Trophoblast cell (in vitro differentiated cells and primary cell): ENCODE measurements around the gene MN1.

Experiments used
- DNase-seq, 2 donors: peaks; one replicate each; pipeline ENCODE4 v3.0.0-alpha.2; 2016
- H2AFZ ChIP-seq: 2 replicates; pipeline ENCODE4 v1.6.1; 2013; ENCODE audit warnings: low read length, moderate library complexity, mild to moderate bottlenecking; ENCODE audit not compliant: insufficient read depth, poor library complexity
- H2AK5ac ChIP-seq: 2 replicates; pipeline ENCODE4 v1.6.1; 2013; ENCODE audit warnings: mild to moderate bottlenecking, low read length
- H2BK120ac ChIP-seq: 2 replicates; pipeline ENCODE4 v1.6.1; 2013; ENCODE audit warnings: low read length, mild to moderate bottlenecking, moderate library complexity; ENCODE audit not compliant: insufficient read depth, poor library complexity
- H2BK12ac ChIP-seq: 2 replicates; pipeline ENCODE4 v1.6.1; 2013; ENCODE audit warnings: mild to moderate bottlenecking, low read length, moderate library complexity
- H2BK5ac ChIP-seq: 2 replicates; pipeline ENCODE4 v1.6.1; 2013; ENCODE audit warnings: low read length, low read depth, moderate library complexity, mild to moderate bottlenecking; ENCODE audit not compliant: poor library complexity
- H3K14ac ChIP-seq: 2 replicates; pipeline ENCODE4 v1.6.1; 2013; ENCODE audit warnings: mild to moderate bottlenecking, low read length
- H3K18ac ChIP-seq: 2 replicates; pipeline ENCODE4 v1.6.1; 2013; ENCODE audit warnings: mild to moderate bottlenecking, low read length
- H3K23ac ChIP-seq: 2 replicates; pipeline ENCODE4 v1.6.1; 2013; ENCODE audit warnings: low read length
- H3K27ac ChIP-seq: 2 replicates; pipeline ENCODE4 v1.5.1; 2013; ENCODE audit warnings: low read depth, mild to moderate bottlenecking, inconsistent platforms, low read length, moderate library complexity
- H3K27me3 ChIP-seq: 2 replicates; pipeline ENCODE4 v1.6.1; 2013; ENCODE audit warnings: inconsistent platforms, mild to moderate bottlenecking, low read length, moderate library complexity; ENCODE audit not compliant: insufficient read depth
- H3K36me3 ChIP-seq, 2 experiments: 1 replicate in 1 of 2; 2 replicates in 1 of 2; pipeline ENCODE4 v1.6.1; 2013; ENCODE audit warnings: low read length in 2 of 2, mild to moderate bottlenecking in 2 of 2, moderate library complexity in 1 of 2; ENCODE audit not compliant: insufficient read depth in 2 of 2, control insufficient read depth in 1 of 2
- H3K4ac ChIP-seq: 2 replicates; pipeline ENCODE4 v1.6.1; 2013; ENCODE audit warnings: low read depth, mild to moderate bottlenecking, low read length, moderate library complexity
- H3K4me1 ChIP-seq, 2 experiments: 1 replicate in 1 of 2; 2 replicates in 1 of 2; pipeline ENCODE4 v1.6.1; 2013; ENCODE audit warnings: low read length in 2 of 2, mild to moderate bottlenecking in 2 of 2, moderate library complexity in 1 of 2; ENCODE audit not compliant: insufficient read depth in 2 of 2, control insufficient read depth in 1 of 2
- H3K4me2 ChIP-seq: 2 replicates; pipeline ENCODE4 v1.6.1; 2013; ENCODE audit warnings: inconsistent platforms, mild to moderate bottlenecking, low read length, moderate library complexity
- H3K4me3 ChIP-seq: 2 replicates; pipeline ENCODE4 v1.5.1; 2013; ENCODE audit warnings: mild to moderate bottlenecking, low read depth, low read length, inconsistent platforms
- H3K79me1 ChIP-seq: one replicate; pipeline ENCODE4 v1.6.1; 2013; ENCODE audit warnings: low read length
- H3K79me2 ChIP-seq: 2 replicates; pipeline ENCODE4 v1.6.1; 2013; ENCODE audit warnings: low read length, mild to moderate bottlenecking; ENCODE audit not compliant: control insufficient read depth, insufficient read depth, poor library complexity
- H3K9ac ChIP-seq: 2 replicates; pipeline ENCODE4 v1.6.1; 2013; ENCODE audit warnings: mild to moderate bottlenecking, low read length
- H3K9me3 ChIP-seq: 2 replicates; pipeline ENCODE4 v1.6.1; 2013; ENCODE audit warnings: low read depth, mild to moderate bottlenecking, control low read depth, inconsistent platforms, low read length; ENCODE audit not compliant: insufficient read depth
- H4K12ac ChIP-seq: 2 replicates; pipeline ENCODE4 v1.6.1; 2013; ENCODE audit warnings: low read depth, mild to moderate bottlenecking, low read length, moderate library complexity
- H4K8ac ChIP-seq: 2 replicates; pipeline ENCODE4 v1.6.1; 2013; ENCODE audit warnings: low read depth, mild to moderate bottlenecking, low read length, moderate library complexity
- H4K91ac ChIP-seq: one replicate; pipeline ENCODE4 v1.6.1; 2013; ENCODE audit warnings: low read depth, mild to moderate bottlenecking, low read length, moderate library complexity
- WGBS: extraction: QIAGEN DNeasy Blood & Tissue Kit; methylation state at CpG from one replicate; pipeline ENCODE4 v1.1.7; 2013; ENCODE audit warnings: missing lambda C conversion rate; ENCODE audit not compliant: insufficient read length, insufficient coverage; ENCODE audit errors: extremely low coverage; 5-methylcytosine and 5-hydroxymethylcytosine counted together

MN1 gene

DNA sequence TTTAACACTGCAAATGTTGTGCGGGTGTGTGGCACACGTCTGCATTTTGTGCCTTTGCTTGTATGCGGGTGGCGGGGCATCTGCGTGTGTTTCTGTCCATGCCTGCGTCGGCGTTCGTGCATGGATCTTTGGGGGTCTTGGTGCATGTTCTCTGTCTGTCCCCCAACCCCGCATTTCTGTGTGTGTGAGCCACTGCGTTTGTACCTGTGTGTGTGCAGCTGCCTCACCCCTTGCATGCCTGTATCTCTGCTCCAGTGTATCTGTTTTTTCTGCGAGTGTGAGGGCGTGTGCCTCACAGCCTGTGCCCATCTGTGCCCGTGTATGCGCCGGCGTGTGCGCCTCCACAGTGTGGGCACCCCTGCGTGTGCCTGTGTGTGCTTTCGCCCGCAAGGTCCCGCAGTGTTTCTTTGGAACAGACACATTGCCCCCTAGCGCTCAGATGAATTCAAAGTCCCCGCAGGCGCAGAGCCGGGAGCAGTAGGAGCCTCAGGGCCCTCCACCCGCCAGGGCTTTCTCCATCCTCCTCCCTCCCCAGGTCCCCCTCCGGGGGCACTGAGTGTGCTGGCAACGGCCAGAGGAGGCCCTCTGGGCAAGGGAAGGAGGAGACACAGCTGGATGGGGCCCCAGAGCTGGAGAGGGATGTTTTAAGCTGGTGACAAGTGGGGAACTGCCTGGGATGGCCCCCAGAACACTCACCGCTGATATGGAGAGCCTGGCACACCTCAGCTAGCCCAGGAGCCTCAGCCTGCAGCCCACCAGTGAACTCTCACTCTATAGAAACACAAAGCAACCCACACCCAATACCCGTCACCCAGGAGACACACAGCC is 3.1 kb upstream of the MN1 start:
- Histone ChIP-seq H3K9me3 (peaks cover 7% of the 10 kb centered on the region), H3K4me2 (peak overlapping the region; percentile 40), H2BK12ac (peak overlapping the region; percentile 3), H3K4ac (no peak overlapping the region), H2BK120ac (no peak overlapping the region), H4K12ac (no peak overlapping the region), H3K9ac (no peak overlapping the region), H3K36me3 (no peaks in the 10 kb centered on the region), H2AFZ (no peak overlapping the region), H3K23ac (no peak overlapping the region), H3K14ac (no peak overlapping the region), H2AK5ac (no peak overlapping the region), H3K4me3 (no peak overlapping the region), H3K79me2 (peaks cover 2% of the 10 kb centered on the region), H3K18ac (no peak overlapping the region), H2BK5ac (no peak overlapping the region), H3K79me1 (peaks cover 11% of the 10 kb centered on the region), H4K91ac (no peak overlapping the region), H3K4me1 (peaks cover 13 to 16% of the 10 kb centered on the region in 2 experiments), H4K8ac (peak overlapping the region; percentile 14), H3K27ac (no peak overlapping the region), H3K27me3 (peaks cover 28% of the 10 kb centered on the region)
- peak; percentile 24 to 74 for DNase-seq
- WGBS, result no CpG with 5 or more reads among the region's 31 CpGs

DNA sequence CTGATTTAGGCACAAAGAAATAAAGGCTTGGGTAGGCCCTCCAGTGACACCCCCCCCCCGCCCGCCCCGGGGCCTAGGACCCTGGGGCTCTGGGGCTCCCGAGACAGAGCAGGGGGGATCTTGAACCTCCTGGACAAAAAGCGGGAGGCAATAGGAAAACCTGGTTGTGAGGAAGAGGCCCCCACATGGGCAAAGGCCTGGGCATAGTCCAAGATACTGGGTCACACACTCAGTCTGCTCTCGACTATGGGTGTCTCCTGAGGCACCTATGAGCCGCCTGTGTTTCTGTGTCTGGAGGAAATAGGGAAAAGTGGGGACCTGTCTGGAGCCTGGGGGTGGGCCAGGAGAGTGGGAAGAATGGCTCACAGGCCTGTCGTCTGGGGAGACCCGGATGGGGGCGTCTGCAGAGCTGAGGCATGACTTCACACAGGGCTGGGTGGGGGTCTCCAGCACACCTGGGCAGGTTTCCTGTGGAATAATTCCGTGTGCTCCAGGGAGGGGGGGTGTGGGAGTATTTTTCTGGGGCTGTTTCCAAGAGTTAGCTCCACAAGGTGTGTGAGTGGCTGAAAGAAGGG is 2.4 kb upstream of the MN1 start:
- WGBS, result no CpG with 5 or more reads among the region's 11 CpGs
- no peak overlapping the region for H3K4ac ChIP-seq
- no peak overlapping the region for H2AFZ ChIP-seq
- peaks cover 10% of the 10 kb centered on the region for H3K9me3 ChIP-seq
- no peak overlapping the region for H3K23ac ChIP-seq
- no peak overlapping the region for H2BK120ac ChIP-seq
- H2BK5ac ChIP-seq, result no peak overlapping the region
- H3K9ac ChIP-seq, result no peak overlapping the region
- no peak overlapping the region for H4K12ac ChIP-seq
- H3K18ac ChIP-seq, result no peak overlapping the region
- H2AK5ac ChIP-seq, result no peak overlapping the region
- H3K14ac ChIP-seq, result no peak overlapping the region
- no peaks in the 10 kb centered on the region for H3K36me3 ChIP-seq
- H4K91ac ChIP-seq, result no peak overlapping the region
- H3K4me3 ChIP-seq, result no peak overlapping the region
- H3K27ac ChIP-seq, result no peak overlapping the region
- no peak for DNase-seq
- peaks cover 11% of the 10 kb centered on the region for H3K79me1 ChIP-seq
- peaks cover 2% of the 10 kb centered on the region for H3K79me2 ChIP-seq
- H2BK12ac ChIP-seq, result no peak overlapping the region
- no peak overlapping the region for H3K4me2 ChIP-seq
- H3K27me3 ChIP-seq, result peaks cover 35% of the 10 kb centered on the region
- H3K4me1 ChIP-seq, result peaks cover 19 to 21% of the 10 kb centered on the region in 2 experiments
- no peak overlapping the region for H4K8ac ChIP-seq

DNA sequence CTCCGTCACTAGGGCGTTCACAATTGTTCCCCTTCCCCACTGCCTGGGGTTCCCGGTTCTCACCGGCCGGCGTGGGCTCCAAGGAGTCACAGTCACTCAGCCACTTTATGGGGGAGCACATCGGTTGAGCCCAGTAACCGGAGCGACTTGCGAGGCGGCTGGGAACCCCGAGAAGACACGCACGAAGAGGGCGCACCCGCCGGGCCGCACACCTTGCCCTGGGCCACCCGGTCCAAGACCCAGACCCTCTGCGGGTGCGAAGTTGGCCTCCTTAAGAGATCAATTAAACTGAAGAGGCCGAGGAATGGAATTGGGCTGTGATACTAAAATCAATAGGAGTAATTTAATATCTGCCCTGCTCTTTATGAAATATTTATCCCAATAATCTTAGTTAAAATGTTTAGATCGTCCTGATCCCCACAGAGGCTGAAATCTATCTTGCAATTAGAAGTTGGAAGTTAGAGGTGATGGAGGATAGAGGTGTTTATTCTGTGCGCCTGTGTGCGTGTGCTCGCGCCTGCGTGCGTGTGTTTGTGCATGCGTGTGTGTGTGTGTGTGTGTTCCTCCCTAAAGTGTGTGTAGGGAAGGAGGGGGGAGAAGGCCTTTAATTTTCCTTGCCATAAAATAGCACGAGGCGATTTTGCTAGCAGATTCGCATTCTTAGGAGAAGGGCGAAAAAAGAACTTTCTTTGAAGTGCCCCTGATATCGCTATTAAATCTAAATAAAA is 954 bp upstream of the MN1 start:
- Histone ChIP-seq H3K27me3 (peaks cover 49% of the 10 kb centered on the region), H3K27ac (no peak overlapping the region), H3K4ac (peak overlapping the region; percentile 32), H4K12ac (no peak overlapping the region), H3K4me3 (no peak overlapping the region), H3K9me3 (peaks cover 13% of the 10 kb centered on the region), H3K36me3 (no peaks in the 10 kb centered on the region), H3K18ac (peak overlapping the region; percentile 57), H3K9ac (peak overlapping the region; percentile 31), H4K91ac (peak overlapping the region; percentile 88), H3K79me2 (peaks cover 2% of the 10 kb centered on the region), H2BK120ac (peak overlapping the region; percentile 69), H2BK5ac (no peak overlapping the region), H3K23ac (no peak overlapping the region), H2AFZ (peak overlapping the region; percentile 47), H3K4me1 (peaks cover 28 to 30% of the 10 kb centered on the region in 2 experiments), H4K8ac (peak overlapping the region; percentile 71), H2AK5ac (no peak overlapping the region), H3K4me2 (peak overlapping the region; percentile 91), H3K14ac (peak overlapping the region; percentile 39), H3K79me1 (peaks cover 11% of the 10 kb centered on the region), H2BK12ac (peak overlapping the region; percentile 46)
- no peak for DNase-seq
- WGBS, result no CpG with 5 or more reads among the region's 35 CpGs

GRCh38 chr22:27801202-27801615 is 347 bp downstream of the MN1 start:
- Histone ChIP-seq H3K4me1 (peaks cover 30 to 31% of the 10 kb centered on the region in 2 experiments), H2AK5ac (no peak overlapping the region), H3K36me3 (peaks cover 0 to 6% of the 10 kb centered on the region in 2 experiments), H4K8ac (peak overlapping the region; percentile 45), H2BK120ac (no peak overlapping the region), H3K79me1 (peaks cover 11% of the 10 kb centered on the region), H3K9ac (no peak overlapping the region), H3K4ac (no peak overlapping the region), H3K14ac (peak overlapping the region; percentile 58), H2BK5ac (no peak overlapping the region), H2BK12ac (peak overlapping the region; percentile 58), H2AFZ (peak overlapping the region; percentile 67), H4K12ac (no peak overlapping the region), H3K23ac (no peak overlapping the region), H3K79me2 (peaks cover 2% of the 10 kb centered on the region), H3K9me3 (peaks cover 22% of the 10 kb centered on the region), H4K91ac (peak overlapping the region; percentile 44), H3K27me3 (peaks cover 62% of the 10 kb centered on the region), H3K18ac (peak overlapping the region; percentile 64), H3K27ac (no peak overlapping the region), H3K4me2 (peak overlapping the region; percentile 91), H3K4me3 (peak overlapping the region; percentile 72)
- DNase-seq, result peak in 1 of 2 donors; percentile 30
- no CpG with 5 or more reads among the region's 58 CpGs for WGBS
